ENCODE data around the gene SF3A2.

SF3A2 gene

GRCh38 chr19:2232286-2233151 is 4.1 kb upstream of the SF3A2 start:
- no peak overlapping the region for H3K4me3 ChIP-seq (ENCODE audit: low read length)
- no peak for DNase-seq (ENCODE audit: low read depth)
- TF ChIP-seq CTCF (conservative IDR thresholded peaks at IDR 0.05; ENCODE audit: low read length), result no peak

GRCh38 chr19:2233601-2234280 is 2.9 kb upstream of the SF3A2 start:
- TF ChIP-seq CTCF (conservative IDR thresholded peaks at IDR 0.05; ENCODE audit: low read length), result no peak
- no peak for DNase-seq (ENCODE audit: low read depth)
- H3K4me3 ChIP-seq (ENCODE audit: low read length), result no peak overlapping the region

GRCh38 chr19:2234996-2235380 is 1.6 kb upstream of the SF3A2 start:
- no peak for DNase-seq (ENCODE audit: low read depth)
- TF ChIP-seq CTCF (conservative IDR thresholded peaks at IDR 0.05; ENCODE audit: low read length), result no peak
- peak overlapping the region; percentile 77 for H3K4me3 ChIP-seq (ENCODE audit: low read length)

- DNase-seq (ENCODE audit: low read depth), result no peak
- peak overlapping the region; percentile 77 for H3K4me3 ChIP-seq (ENCODE audit: low read length)
- no peak for TF ChIP-seq CTCF (conservative IDR thresholded peaks at IDR 0.05; ENCODE audit: low read length)
These were observed 1.1 kb upstream of the SF3A2 start for GRCh38 chr19:2235381-2236063.

GRCh38 chr19:2236064-2236313 is 635 bp upstream of the SF3A2 start:
- H3K4me3 ChIP-seq (ENCODE audit: low read length), result peak overlapping the region; percentile 77
- no peak for DNase-seq (ENCODE audit: low read depth)
- TF ChIP-seq CTCF (conservative IDR thresholded peaks at IDR 0.05; ENCODE audit: low read length), result no peak

- H3K4me3 ChIP-seq (ENCODE audit: low read length), result peak overlapping the region; percentile 84
- no peak for TF ChIP-seq CTCF (conservative IDR thresholded peaks at IDR 0.05; ENCODE audit: low read length)
- DNase-seq (ENCODE audit: low read depth), result no peak
These were observed 636 bp downstream of the SF3A2 start for GRCh38 chr19:2237051-2237868.
